Colonic mucosa (tissue), 4 donors: Measurements from ENCODE around the gene SLC7A14. TPM values are rescaled to one million over a fixed set of nuclear protein-coding genes. Genes with fewer than 3 reads are reported as not detected.

Source experiments
- DNase-seq: peaks from one replicate; pipeline ENCODE4 v3.0.0-alpha.2; 2020
- H3K27ac ChIP-seq: fragments of 200-600 bp; one replicate; pipeline ENCODE4 v1.8.0; 2021
- H3K27me3 ChIP-seq: fragments of 200-600 bp; one replicate; pipeline ENCODE4 v1.8.0; 2021
- H3K36me3 ChIP-seq: fragments of 200-600 bp; one replicate; pipeline ENCODE4 v1.8.0; 2021
- H3K4me1 ChIP-seq: fragments of 200-600 bp; one replicate; pipeline ENCODE4 v1.8.0; 2021; ENCODE audit warnings: mild to moderate bottlenecking
- H3K4me3 ChIP-seq: fragments of 200-600 bp; one replicate; pipeline ENCODE4 v1.8.0; 2021
- H3K9ac ChIP-seq, 2 donors: one replicate each; pipeline ENCODE4 v1.7.0; 2013; ENCODE audit warnings: control low read depth in 2 of 2, low read depth in 2 of 2, low read length in 2 of 2
- H3K9me3 ChIP-seq: fragments of 200-600 bp; one replicate; pipeline ENCODE4 v1.8.0; 2021
- intact Hi-C: fragments of 100-400 bp; cut with DNase I; formaldehyde crosslinking; loops from one replicate; pipeline ENCODE4 v1.14.1; 2022
- total RNA-seq, 2 donors: library from RNA; stranded (reverse); fragmentation: NEBNext Ultra II Directional in 1 of 2; extraction: Animal tissue kit (Norgen Biotek cat#: 25700) in 1 of 2; gene quantifications; one replicate each; pipeline ENCODE4 v1.2.1, GENCODE V29; 2021
- TF ChIP-seq, protein P1 (sequence below): fragments of 200-600 bp; IDR thresholded peaks from one replicate; pipeline ENCODE4 v1.8.0; 2022; ENCODE audit warnings: antibody characterized with exemption, mild to moderate bottlenecking
- donor health status: healthy.
- donor health status: DM: no; HTN: no; CAD: no.
- donor health status: DM: no; HTN: no; CAD: no.

Gene SLC7A14
- total RNA-seq, 2 donors from 2014 or later: 0.05 to 0.56 TPM

DNA sequence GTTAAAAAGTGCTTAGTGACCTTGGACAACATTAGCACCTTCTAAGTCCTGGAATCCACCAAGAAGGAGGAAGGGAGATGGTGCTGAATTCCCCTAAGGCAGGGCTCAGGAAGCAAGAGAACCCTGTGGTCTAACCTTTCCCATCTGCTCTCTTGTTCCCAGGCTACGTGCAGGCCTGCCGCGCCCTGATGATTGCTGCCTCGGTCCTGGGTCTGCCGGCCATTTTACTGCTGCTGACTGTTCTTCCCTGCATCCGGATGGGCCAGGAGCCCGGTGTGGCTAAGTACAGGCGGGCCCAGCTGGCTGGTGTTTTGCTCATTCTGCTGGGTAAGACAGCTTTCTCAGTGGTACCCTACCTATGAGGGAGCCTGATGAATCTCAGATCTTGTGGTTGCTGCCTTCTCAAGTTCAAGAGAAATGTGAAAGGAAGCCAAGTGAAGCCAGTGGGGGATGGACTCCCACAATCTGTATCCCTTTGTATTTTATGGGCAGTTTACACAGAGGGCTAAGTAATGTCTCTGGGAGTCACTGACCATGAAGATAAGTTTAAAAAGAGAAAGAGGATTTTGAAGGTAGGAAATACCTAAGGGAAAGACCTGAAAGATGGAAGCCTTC, 162.8 kb downstream of the SLC7A14 start:
- intact Hi-C loops: no loop called here
- TF ChIP-seq, protein P1, sequence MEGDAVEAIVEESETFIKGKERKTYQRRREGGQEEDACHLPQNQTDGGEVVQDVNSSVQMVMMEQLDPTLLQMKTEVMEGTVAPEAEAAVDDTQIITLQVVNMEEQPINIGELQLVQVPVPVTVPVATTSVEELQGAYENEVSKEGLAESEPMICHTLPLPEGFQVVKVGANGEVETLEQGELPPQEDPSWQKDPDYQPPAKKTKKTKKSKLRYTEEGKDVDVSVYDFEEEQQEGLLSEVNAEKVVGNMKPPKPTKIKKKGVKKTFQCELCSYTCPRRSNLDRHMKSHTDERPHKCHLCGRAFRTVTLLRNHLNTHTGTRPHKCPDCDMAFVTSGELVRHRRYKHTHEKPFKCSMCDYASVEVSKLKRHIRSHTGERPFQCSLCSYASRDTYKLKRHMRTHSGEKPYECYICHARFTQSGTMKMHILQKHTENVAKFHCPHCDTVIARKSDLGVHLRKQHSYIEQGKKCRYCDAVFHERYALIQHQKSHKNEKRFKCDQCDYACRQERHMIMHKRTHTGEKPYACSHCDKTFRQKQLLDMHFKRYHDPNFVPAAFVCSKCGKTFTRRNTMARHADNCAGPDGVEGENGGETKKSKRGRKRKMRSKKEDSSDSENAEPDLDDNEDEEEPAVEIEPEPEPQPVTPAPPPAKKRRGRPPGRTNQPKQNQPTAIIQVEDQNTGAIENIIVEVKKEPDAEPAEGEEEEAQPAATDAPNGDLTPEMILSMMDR: no peak
- H3K4me3 ChIP-seq: no peak overlapping the region
- DNase-seq: no peak
- no peaks in the 10 kb centered on the region for H3K36me3 ChIP-seq
- no peak overlapping the region for H3K27ac ChIP-seq
- peaks cover 25% of the 10 kb centered on the region for H3K27me3 ChIP-seq
- H3K9me3 ChIP-seq: no peaks in the 10 kb centered on the region
- no peak overlapping the region for H3K9ac ChIP-seq
- no peaks in the 10 kb centered on the region for H3K4me1 ChIP-seq

GRCh38 chr3:170421758-170422157, 164.1 kb downstream of the SLC7A14 start:
- Histone ChIP-seq H3K4me3 (no peak overlapping the region), H3K9ac (no peak overlapping the region), H3K9me3 (no peaks in the 10 kb centered on the region), H3K27ac (no peak overlapping the region), H3K27me3 (peaks cover 28% of the 10 kb centered on the region), H3K4me1 (no peaks in the 10 kb centered on the region), H3K36me3 (no peaks in the 10 kb centered on the region)
- intact Hi-C loops: no loop called here
- TF ChIP-seq, protein P1: no peak
- DNase-seq: no peak

DNA sequence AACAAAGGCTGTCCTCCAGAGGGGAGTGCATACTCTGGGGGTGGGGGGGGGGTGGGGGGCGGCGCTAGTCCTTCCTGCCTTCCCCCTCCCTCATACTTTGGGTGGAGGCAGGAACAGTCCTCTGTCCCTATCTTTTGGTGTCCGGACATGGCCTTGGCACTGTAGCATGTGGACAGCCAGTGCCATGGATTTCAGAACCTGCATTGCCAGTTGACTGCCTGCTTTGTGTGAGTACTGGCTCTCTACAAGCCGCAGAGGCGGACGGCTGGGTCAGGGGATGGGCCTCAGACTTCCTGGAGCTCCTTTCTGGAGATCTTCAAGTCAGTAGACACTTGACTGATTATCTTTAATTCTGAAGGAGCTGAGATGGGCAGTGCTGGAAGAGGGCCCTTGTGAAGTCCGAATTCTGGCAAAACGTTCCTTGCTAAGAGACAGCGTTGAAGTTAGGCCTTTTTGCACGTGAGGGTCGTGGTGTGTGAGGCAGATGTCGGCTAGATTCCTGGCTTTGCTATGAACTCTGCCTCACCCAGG, 164.7 kb downstream of the SLC7A14 start:
- H3K4me1 ChIP-seq: no peaks in the 10 kb centered on the region
- H3K9me3 ChIP-seq: no peaks in the 10 kb centered on the region
- no peak overlapping the region for H3K27ac ChIP-seq
- TF ChIP-seq, protein P1: no peak
- no peaks in the 10 kb centered on the region for H3K36me3 ChIP-seq
- no peak overlapping the region for H3K9ac ChIP-seq
- H3K27me3 ChIP-seq: peaks cover 30% of the 10 kb centered on the region
- DNase-seq: no peak
- no peak overlapping the region for H3K4me3 ChIP-seq
- intact Hi-C loops: no loop called here

- Histone ChIP-seq H3K9ac (no peak overlapping the region), H3K9me3 (no peaks in the 10 kb centered on the region), H3K27ac (no peak overlapping the region), H3K36me3 (no peaks in the 10 kb centered on the region), H3K4me1 (no peaks in the 10 kb centered on the region), H3K27me3 (peaks cover 30% of the 10 kb centered on the region), H3K4me3 (no peak overlapping the region)
- intact Hi-C loops: no loop called here
- TF ChIP-seq, protein P1: no peak
- DNase-seq: no peak
These were observed 165.5 kb downstream of the SLC7A14 start for GRCh38 chr3:170420307-170420821.

DNA sequence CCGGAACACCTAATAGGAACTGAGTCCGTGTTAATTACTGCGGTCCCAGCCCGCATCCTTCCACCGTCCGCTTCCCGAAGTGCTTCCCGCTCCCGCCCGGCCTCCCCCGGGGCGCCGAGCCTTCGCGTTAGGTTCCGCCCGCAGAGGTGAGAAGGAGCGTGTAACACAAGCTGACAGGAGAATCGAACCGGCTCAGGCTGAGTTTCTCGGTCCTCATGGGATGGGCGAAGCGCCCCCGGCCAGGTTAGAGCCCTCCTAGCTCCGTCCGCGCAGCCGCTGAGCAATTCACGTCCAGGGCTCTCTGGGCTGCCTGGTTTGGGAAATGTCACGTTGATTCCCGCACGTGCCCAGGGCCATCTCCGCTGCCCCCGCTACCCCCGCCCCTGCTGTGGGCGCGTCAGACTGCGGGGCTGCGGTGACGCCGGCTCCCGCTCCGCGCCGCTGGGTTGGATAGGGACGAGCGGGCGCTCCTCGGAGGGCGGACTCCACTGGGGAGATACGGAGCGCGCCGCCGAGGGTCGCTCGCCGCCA, 166.3 kb downstream of the SLC7A14 start:
- Histone ChIP-seq H3K27me3 (peaks cover 30% of the 10 kb centered on the region), H3K9ac (peak overlapping the region in 1 of 2 donors; percentile 26), H3K27ac (no peak overlapping the region), H3K4me1 (no peaks in the 10 kb centered on the region), H3K36me3 (no peaks in the 10 kb centered on the region), H3K4me3 (peak overlapping the region; percentile 25), H3K9me3 (no peaks in the 10 kb centered on the region)
- TF ChIP-seq, protein P1: no peak
- DNase-seq: no peak
- intact Hi-C loops: loop anchor here (5.0 to 10.0 kb wide), 2 partner anchors 273 to 425 kb away; no protein-coding TSS in a partner anchor
